HG03066 (cell line): ENCODE results near the gene NTN1.
"Not testable (repeated sequence)": the region's sequence is repeated elsewhere in the genome, so short reads cannot be mapped to it uniquely, and the experiment has no call there.

Experiments
- ATAC-seq: cut with Tn5 transposase; IDR thresholded peaks from one replicate; pipeline ENCODE4 v1.9.1; 2021; ENCODE audit warnings: low read depth; ENCODE audit not compliant: unreplicated experiment

The NTN1 gene

GRCh38 chr17:9021158-9021991 is at the start of gene NTN1:
Gene NTN1 (plus strand): TSS chr17:9021510. CDS start chr17:9022374, 864 bp downstream.
- peak; percentile 69 for ATAC-seq

GRCh38 chr17:8975091-8975725 is 46.1 kb upstream of the NTN1 start:
- no peak for ATAC-seq

- ATAC-seq, result no peak
Observed at GRCh38 chr17:8976638-8977037, 44.7 kb upstream of the NTN1 start.

GRCh38 chr17:8979715-8980114 is 41.6 kb upstream of the NTN1 start:
- ATAC-seq, result no peak

GRCh38 chr17:8981443-8981842 is 39.9 kb upstream of the NTN1 start:
- ATAC-seq, result no peak

GRCh38 chr17:8984225-8984624 is 37.1 kb upstream of the NTN1 start:
- ATAC-seq, result not testable (repeated sequence)

- no peak for ATAC-seq
Observed at GRCh38 chr17:8985054-8985701, 36.1 kb upstream of the NTN1 start.

GRCh38 chr17:8986295-8986694 is 35.0 kb upstream of the NTN1 start:
- ATAC-seq, result no peak

- not testable (repeated sequence) for ATAC-seq
Observed at GRCh38 chr17:8988263-8988935, 32.9 kb upstream of the NTN1 start.

GRCh38 chr17:8991514-8992285 is 29.6 kb upstream of the NTN1 start:
- ATAC-seq, result no peak

GRCh38 chr17:8994319-8994718 is 27.0 kb upstream of the NTN1 start:
- ATAC-seq, result no peak

- no peak for ATAC-seq
Observed at GRCh38 chr17:8995711-8996110, 25.6 kb upstream of the NTN1 start.

GRCh38 chr17:8997994-8998628 is 23.2 kb upstream of the NTN1 start:
- ATAC-seq, result no peak

- no peak for ATAC-seq
Observed at GRCh38 chr17:9001559-9001958, 19.8 kb upstream of the NTN1 start.

- no peak for ATAC-seq
Observed at GRCh38 chr17:9002227-9002605, 19.1 kb upstream of the NTN1 start.

- ATAC-seq, result no peak
Observed at GRCh38 chr17:9002606-9003354, 18.5 kb upstream of the NTN1 start.

- ATAC-seq, result no peak
Observed at GRCh38 chr17:9003355-9004131, 17.8 kb upstream of the NTN1 start.
